ENCODE measurements around the gene STPG2.

STPG2 gene

GRCh38 chr4:98143001-98143899 lies at the start of gene STPG2:
TSS of gene STPG2 (minus strand) at chr4:98143476.
- ChIA-PET POLR2A (ENCODE audit: low non-redundant PET) (interaction anchor here (0.5 to 1.2 kb wide), 2 partner anchors 12 to 679 kb away, joined by 3 to 5 read pairs; no protein-coding TSS in a partner anchor), CTCF (interaction anchor here (0.6 to 0.9 kb wide), 11 partner anchors 8 to 1306 kb away, joined by 3 to 6 read pairs (median 4); no protein-coding TSS in a partner anchor)
- peak; percentile 91 for DNase-seq (ENCODE audit: low spot score)
- TF ChIP-seq CTCF (conservative IDR thresholded peaks at IDR 0.05; ENCODE audit: low read depth) = peak; percentile 51
- peak within 1 kb of the TSS; percentile 86 for H3K27ac ChIP-seq

- ChIA-PET CTCF (interaction anchor here (0.6 kb wide), 2 partner anchors 510 to 972 kb away, joined by 3 read pairs; no protein-coding TSS in a partner anchor), POLR2A (ENCODE audit: low non-redundant PET) (no interaction called here)
- DNase-seq (ENCODE audit: low spot score) = no peak
- no peak overlapping the region for H3K27ac ChIP-seq
- no peak for TF ChIP-seq CTCF (conservative IDR thresholded peaks at IDR 0.05; ENCODE audit: low read depth)
Observed at GRCh38 chr4:98185279-98185678, 42.0 kb upstream of the STPG2 start.

- ChIA-PET CTCF (interaction anchor here (0.6 kb wide), 1 partner anchor 11 kb away, joined by 3 read pairs; no protein-coding TSS in a partner anchor), POLR2A (ENCODE audit: low non-redundant PET) (no interaction called here)
- DNase-seq (ENCODE audit: low spot score) = peak; percentile 49
- no peak for TF ChIP-seq CTCF (conservative IDR thresholded peaks at IDR 0.05; ENCODE audit: low read depth)
- no peak overlapping the region for H3K27ac ChIP-seq
Observed at GRCh38 chr4:98181809-98182208, 38.5 kb upstream of the STPG2 start.

- CTCF ChIA-PET = no interaction called here
- no peak overlapping the region for H3K27ac ChIP-seq
- no peak for TF ChIP-seq CTCF (conservative IDR thresholded peaks at IDR 0.05; ENCODE audit: low read depth)
- DNase-seq (ENCODE audit: low spot score) = no peak
- POLR2A ChIA-PET (ENCODE audit: low non-redundant PET) = no interaction called here
Observed at GRCh38 chr4:98179951-98180350, 36.7 kb upstream of the STPG2 start.

- DNase-seq (ENCODE audit: low spot score) = no peak
- ChIA-PET CTCF (no interaction called here), POLR2A (ENCODE audit: low non-redundant PET) (no interaction called here)
- no peak for TF ChIP-seq CTCF (conservative IDR thresholded peaks at IDR 0.05; ENCODE audit: low read depth)
- no peak overlapping the region for H3K27ac ChIP-seq
Observed at GRCh38 chr4:98176531-98176930, 33.3 kb upstream of the STPG2 start.

GRCh38 chr4:98170035-98170434 lies 26.8 kb upstream of the STPG2 start:
- ChIA-PET POLR2A (ENCODE audit: low non-redundant PET) (no interaction called here), CTCF (interaction anchor here (1.2 kb wide), 1 partner anchor 15 kb away, joined by 3 read pairs; no protein-coding TSS in a partner anchor)
- no peak for TF ChIP-seq CTCF (conservative IDR thresholded peaks at IDR 0.05; ENCODE audit: low read depth)

More at GRCh38 chr4:98170035-98170434, 26.8 kb upstream of the STPG2 start:
- H3K27ac ChIP-seq = no peak overlapping the region
- DNase-seq (ENCODE audit: low spot score) = no peak

All from RWPE1 (cell line).